B cell (primary cell): Measurements from ENCODE around the gene DKKL1. TPM values are rescaled to one million over a fixed set of nuclear protein-coding genes. Genes with fewer than 3 reads are reported as not detected.

Experiments
- ATAC-seq: fragments of 200-7000 bp; cut with Tn5 transposase; one replicate; pipeline ENCODE4 v1.10.0; 2021; ENCODE audit warnings: low read depth, mild to moderate bottlenecking, moderate number of reproducible peaks, moderate library complexity
- CTCF ChIA-PET: fragments of 350-600 bp; sonication (Branson Sonifier 250); formaldehyde crosslinking; loops from one replicate; lab custom pipeline; 2021; ENCODE audit warnings: antibody characterized with exemption, inconsistent platforms; lab: Charles Lee
- POLR2A ChIA-PET: fragments of 350-600 bp; sonication (Branson Sonifier 250); formaldehyde crosslinking; loops from one replicate; lab custom pipeline; 2021; ENCODE audit warnings: antibody characterized with exemption; lab: Charles Lee
- DNase-seq: peaks from one replicate; pipeline ENCODE4 v3.0.0; 2013
- H2AFZ ChIP-seq: 2 replicates; pipeline ENCODE4 v1.6.1; 2012; ENCODE audit warnings: mild to moderate bottlenecking, low read depth, low read length; ENCODE audit not compliant: insufficient read depth, poor library complexity, severe bottlenecking
- H3K27ac ChIP-seq, 2 donors: 1 replicate in 1 of 2; 2 replicates in 1 of 2; pipeline ENCODE4 v1.5.1; 2012 to 2013; ENCODE audit warnings: low read length in 2 of 2, mild to moderate bottlenecking in 2 of 2, moderate library complexity in 1 of 2
- H3K27me3 ChIP-seq, 4 experiments: fragments of 200-600 bp in 1 of 4; sonication (generic) in 1 of 4; replicated peaks in 1 of 4; 1 replicate in 2 of 4; 2 replicates in 2 of 4; pipeline versions ENCODE4 v1.6.1 to v1.7.0; 2013 to 2016; ENCODE audit warnings: low read length in 3 of 4, mild to moderate bottlenecking in 2 of 4, mixed read lengths in 1 of 4, moderate library complexity in 1 of 4; ENCODE audit not compliant: insufficient read depth in 4 of 4, control insufficient read depth in 3 of 4; ENCODE audit errors: control extremely low read depth in 1 of 4
- H3K36me3 ChIP-seq, 2 experiments: replicated peaks in 1 of 2; 1 replicate in 1 of 2; 2 replicates in 1 of 2; pipeline versions ENCODE4 v1.6.1 to v1.7.1; 2013; ENCODE audit warnings: low read length in 1 of 2; ENCODE audit not compliant: insufficient read depth in 2 of 2, control insufficient read depth in 1 of 2; ENCODE audit errors: control extremely low read depth in 1 of 2, extremely low read depth in 1 of 2
- H3K4me1 ChIP-seq, 2 donors: fragments of 200-600 bp in 1 of 2; sonication (generic) in 1 of 2; 1 replicate in 1 of 2; 2 replicates in 1 of 2; pipeline versions ENCODE4 v1.5.1 to v1.6.1; 2013 to 2017; ENCODE audit warnings: low read length in 2 of 2; ENCODE audit not compliant: control insufficient read depth in 2 of 2, insufficient read depth in 2 of 2
- H3K4me2 ChIP-seq: replicated peaks from 2 replicates; pipeline ENCODE3; 2012; ENCODE audit warnings: mild to moderate bottlenecking, low read depth, low read length; ENCODE audit not compliant: poor library complexity, severe bottlenecking
- H3K4me3 ChIP-seq, 5 experiments: fragments of 200-600 bp in 1 of 5; sonication (generic) in 1 of 5; 1 replicate in 3 of 5; 2 replicates in 2 of 5; pipeline versions ENCODE4 v1.5.1 to v1.7.0; 2011 to 2016; ENCODE audit warnings: low read length in 4 of 5, mild to moderate bottlenecking in 4 of 5, low read depth in 2 of 5, control low read depth in 1 of 5, moderate library complexity in 1 of 5; ENCODE audit not compliant: insufficient read depth in 1 of 5; ENCODE audit errors: control extremely low read depth in 1 of 5, extremely low read depth in 1 of 5
- H3K79me2 ChIP-seq: fragments of 200-600 bp; sonication (generic); one replicate; pipeline ENCODE4 v1.6.0; 2016; ENCODE audit warnings: low read length; ENCODE audit not compliant: control insufficient read depth, insufficient read depth
- H3K9ac ChIP-seq: fragments of 200-600 bp; sonication (generic); 2 replicates; pipeline ENCODE4 v1.6.1; 2017; ENCODE audit warnings: mild to moderate bottlenecking, low read length, moderate library complexity
- H3K9me3 ChIP-seq, 3 donors: one replicate each; pipeline versions ENCODE4 v1.6.1 to v1.7.1; 2013; ENCODE audit warnings: low read length in 2 of 3; ENCODE audit not compliant: control insufficient read depth in 2 of 3, insufficient read depth in 1 of 3; ENCODE audit errors: control extremely low read depth in 1 of 3
- H4K20me1 ChIP-seq: 2 replicates; pipeline ENCODE4 v1.6.0; 2012; ENCODE audit warnings: mild to moderate bottlenecking, low read length; ENCODE audit not compliant: insufficient read depth, control insufficient read depth, poor library complexity, severe bottlenecking
- H3K27ac Mint-ChIP-seq: one replicate; pipeline ENCODE4 v1.8.0; 2021; ENCODE audit warnings: mixed read lengths
- H3K27me3 Mint-ChIP-seq: one replicate; pipeline ENCODE4 v1.8.0; 2021; ENCODE audit warnings: mixed read lengths
- H3K4me1 Mint-ChIP-seq: one replicate; pipeline ENCODE4 v1.8.0; 2021; ENCODE audit warnings: mixed read lengths
- H3K4me3 Mint-ChIP-seq: one replicate; pipeline ENCODE4 v1.8.0; 2021; ENCODE audit warnings: mixed read lengths
- H3K9me3 Mint-ChIP-seq: one replicate; pipeline ENCODE4 v1.8.0; 2022; ENCODE audit warnings: mixed read lengths; ENCODE audit not compliant: insufficient read depth
- CTCF ChIP-seq: fragments of 200-600 bp; IDR thresholded peaks from one replicate; pipeline ENCODE4 v1.8.0; 2022; ENCODE audit warnings: antibody characterized with exemption, mild to moderate bottlenecking
- EZH2 ChIP-seq: IDR thresholded peaks from 2 replicates; pipeline ENCODE4 v1.6.1; 2012; ENCODE audit warnings: borderline replicate concordance, low read depth, mild to moderate bottlenecking, moderate library complexity, low read length; ENCODE audit not compliant: insufficient read depth, poor library complexity, severe bottlenecking
- WGBS: methylation state at CpG from one replicate; pipeline ENCODE4 v1.1.5; 2013; ENCODE audit warnings: missing lambda C conversion rate; ENCODE audit not compliant: insufficient coverage; 5-methylcytosine and 5-hydroxymethylcytosine counted together
- intact Hi-C: fragments of 100-400 bp; cut with micrococcal nuclease; formaldehyde crosslinking; loops from one replicate; pipeline ENCODE4 v1.10.0; 2022
- polyA plus RNA-seq: library from polyadenylated mRNA; depleted of rRNA; stranded (reverse); fragments of >200 nt; gene quantifications from 2 replicates; pipeline ENCODE4 v1.2.3, GENCODE V29; 2012
- total RNA-seq, 2 donors: library from RNA; stranded (reverse); fragments of 120-200 nt in 1 of 2; gene quantifications; 1 replicate in 1 of 2; 2 replicates in 1 of 2; pipeline versions ENCODE4 v1.2.3 to v1.2.4, GENCODE V29; 2013 to 2022

DKKL1 gene
- total and polyA plus RNA-seq, 2 donors (not counting 1 experiment from before 2014, with no cell fraction given): 1.2 to 1.6 TPM

GRCh38 chr19:49393881-49394280, 30.2 kb downstream of the DKKL1 start:
- no peaks in the 10 kb centered on the region for H3K27me3 ChIP-seq
- WGBS: no CpG with 5 or more reads among the region's 5 CpGs
- no peak for ATAC-seq
- H3K27ac Mint-ChIP-seq: no peak overlapping the region
- TF ChIP-seq EZH2 (no peak), CTCF (no peak)
- no peak overlapping the region for H3K4me3 Mint-ChIP-seq
- H3K4me1 ChIP-seq: peaks cover 16 to 32% of the 10 kb centered on the region in 2 donors
- no peak overlapping the region for H3K27ac ChIP-seq
- no peak overlapping the region for H3K9ac ChIP-seq
- H3K9me3 ChIP-seq: no peaks in the 10 kb centered on the region
- ChIA-PET POLR2A (interaction anchor here (0.6 kb wide), 1 partner anchor 172 kb away, joined by 3 read pairs; no protein-coding TSS in a partner anchor), CTCF (interaction anchor here (0.6 to 5.9 kb wide), 11 partner anchors 10 to 485 kb away, joined by 3 to 54 read pairs (median 5); partner anchors contain the start of gene PIH1D1)
- intact Hi-C loops: loop anchor here (2.0 to 5.0 kb wide), 3 partner anchors 33 to 167 kb away; partner anchors contain the start of gene GFY
- H4K20me1 ChIP-seq: no peaks in the 10 kb centered on the region
- H3K4me3 ChIP-seq: no peak overlapping the region
- no peaks in the 10 kb centered on the region for H3K36me3 ChIP-seq
- no peaks in the 10 kb centered on the region for H3K9me3 Mint-ChIP-seq
- DNase-seq: no peak
- H3K4me2 ChIP-seq: no peak overlapping the region
- H3K4me1 Mint-ChIP-seq: peaks cover 28% of the 10 kb centered on the region
- no peaks in the 10 kb centered on the region for H3K79me2 ChIP-seq
- H2AFZ ChIP-seq: no peak overlapping the region
- no peaks in the 10 kb centered on the region for H3K27me3 Mint-ChIP-seq

- Histone ChIP-seq H3K4me1 (peaks cover 13 to 16% of the 10 kb centered on the region in 2 donors), H3K79me2 (no peaks in the 10 kb centered on the region), H3K4me2 (no peak overlapping the region), H3K4me3 (no peak overlapping the region), H2AFZ (no peak overlapping the region), H4K20me1 (no peaks in the 10 kb centered on the region), H3K36me3 (no peaks in the 10 kb centered on the region), H3K27me3 (no peaks in the 10 kb centered on the region), H3K27ac (no peak overlapping the region), H3K9me3 (no peaks in the 10 kb centered on the region), H3K9ac (no peak overlapping the region)
- Mint-ChIP-seq H3K27ac (peak overlapping the region; percentile 46), H3K4me3 (no peak overlapping the region), H3K27me3 (no peaks in the 10 kb centered on the region), H3K9me3 (no peaks in the 10 kb centered on the region), H3K4me1 (peaks cover 13% of the 10 kb centered on the region)
- 81% methylated on average over 7 of the region's 15 CpGs for WGBS
- ChIA-PET POLR2A (no interaction called here), CTCF (interaction anchor here (0.5 to 0.6 kb wide), 2 partner anchors 48 to 170 kb away, joined by 3 to 4 read pairs; no protein-coding TSS in a partner anchor)
- intact Hi-C loops: no loop called here
- TF ChIP-seq EZH2 (no peak), CTCF (no peak)
- ATAC-seq (no peak), DNase-seq (no peak)
Observed at GRCh38 chr19:49395581-49396407, 32.1 kb downstream of the DKKL1 start.
